ENCODE measurements around the gene MS4A15. TPM values are rescaled to one million over a fixed set of nuclear protein-coding genes. Genes with fewer than 3 reads are reported as not detected.

MS4A15 gene
- polyA plus RNA-seq, 2 of the 4 experiments (the other 2 are of a cell fraction): not detected

- no peaks in the 10 kb centered on the region for H3K4me1 ChIP-seq
- ATAC-seq (no peak), DNase-seq (ENCODE audit: low read depth in 1 of 2, low spot score in 1 of 2) (no peak), FAIRE-seq (no peak)
- H3K4me2 ChIP-seq: no peak overlapping the region
- POLR2A ChIA-PET: no interaction called here
- WGBS (ENCODE audit: missing lambda C conversion rate): 62% methylated on average over 4 of the region's 4 CpGs
- CTCF ChIA-PET: interaction anchor here (0.7 to 3.8 kb wide), 4 partner anchors 9 to 128 kb away, joined by 3 to 14 read pairs (median 9); no protein-coding TSS in a partner anchor
- H3K27ac ChIP-seq: no peak overlapping the region
- H3K9me3 ChIP-seq: no peaks in the 10 kb centered on the region
- H3K4me3 ChIP-seq: no peak overlapping the region
- TF ChIP-seq POLR2AphosphoS2 (conservative IDR thresholded peaks at IDR 0.05; ENCODE audit: low read length) (no peak), NFE2L2 (conservative IDR thresholded peaks at IDR 0.05; ENCODE audit: low read length) (no peak), CHD2 (IDR thresholded peaks at IDR 0.05; ENCODE audit: low read length, partially characterized antibody) (no peak), SREBF2 (IDR thresholded peaks at IDR 0.05) (no peak), JUN (IDR thresholded peaks at IDR 0.05) (no peak), RNF2 (IDR thresholded peaks at IDR 0.05; ENCODE audit: borderline replicate concordance, low read depth) (no peak), CBX2 (IDR thresholded peaks at IDR 0.05; ENCODE audit: borderline replicate concordance, low read depth) (no peak), JUNB (IDR thresholded peaks at IDR 0.05) (no peak), BCL3 (IDR thresholded peaks at IDR 0.05) (no peak), GATA3 (IDR thresholded peaks at IDR 0.05; ENCODE audit: borderline replicate concordance) (no peak), PHF8 (IDR thresholded peaks at IDR 0.05; ENCODE audit: borderline replicate concordance, low read depth) (no peak), MAX (IDR thresholded peaks at IDR 0.05) (no peak), POLR2A (IDR thresholded peaks at IDR 0.05; ENCODE audit: low read length) (no peak), FOXS1 (CRISPR knock-in tag; IDR thresholded peaks at IDR 0.05) (no peak), RAD21 (conservative IDR thresholded peaks at IDR 0.05 in 1 of 2, IDR thresholded peaks at IDR 0.05 in 1 of 2) (no peak)
Measured at GRCh38 chr11:60771146-60771545, 14.5 kb downstream of the MS4A15 start.

GRCh38 chr11:60771879-60772525 is 15.3 kb downstream of the MS4A15 start:
- DNase-seq (ENCODE audit: low read depth in 1 of 2, low spot score in 1 of 2): no peak
- ChIA-PET POLR2A (no interaction called here), CTCF (interaction anchor here (0.6 to 3.8 kb wide), 8 partner anchors 9 to 359 kb away, joined by 3 to 14 read pairs (median 3); partner anchors contain the start of gene MS4A15)
- 44% methylated on average over 16 of the region's 16 CpGs for WGBS (ENCODE audit: missing lambda C conversion rate)
- H3K9me3 ChIP-seq: no peaks in the 10 kb centered on the region
- H3K27ac ChIP-seq: no peak overlapping the region
- FAIRE-seq: no peak
- no peak overlapping the region for H3K4me2 ChIP-seq
- no peak overlapping the region for H3K4me3 ChIP-seq
- ATAC-seq: peak in 1 of 2 experiments; percentile 42; a peak in 2 of 6 replicates
- no peaks in the 10 kb centered on the region for H3K4me1 ChIP-seq
- no peak for TF ChIP-seq RARB (CRISPR knock-in tag; IDR thresholded peaks at IDR 0.05)
- TF ChIP-seq FOSL2 (IDR thresholded peaks at IDR 0.05): no peak
- peak; percentile 10; the same call in 1 of the 2 replicates for TF ChIP-seq FOSL2 (CRISPR knock-in tag; IDR thresholded peaks at IDR 0.05)

GRCh38 chr11:60772666-60773065 is 16.0 kb downstream of the MS4A15 start:
- WGBS (ENCODE audit: missing lambda C conversion rate): 76% methylated on average over 8 of the region's 8 CpGs
- Histone ChIP-seq H3K27ac (no peak overlapping the region), H3K4me1 (peaks cover 3% of the 10 kb centered on the region; the same call in 1 of the 3 replicates), H3K4me3 (no peak overlapping the region), H3K4me2 (no peak overlapping the region), H3K9me3 (no peaks in the 10 kb centered on the region)
- FAIRE-seq: no peak
- DNase-seq (ENCODE audit: low read depth in 1 of 2, low spot score in 1 of 2): no peak
- ChIA-PET CTCF (interaction anchor here (0.6 to 3.8 kb wide), 8 partner anchors 10 to 358 kb away, joined by 3 to 14 read pairs (median 3); partner anchors contain the start of gene MS4A15), POLR2A (no interaction called here)
- TF ChIP-seq CEBPB (IDR thresholded peaks at IDR 0.05) (no peak), CBX2 (IDR thresholded peaks at IDR 0.05; ENCODE audit: borderline replicate concordance, low read depth) (no peak), HOXA7 (CRISPR knock-in tag; IDR thresholded peaks at IDR 0.05) (no peak), HES2 (IDR thresholded peaks at IDR 0.05) (no peak), ZSCAN20 (CRISPR knock-in tag; IDR thresholded peaks at IDR 0.05) (no peak), NPAS2 (CRISPR knock-in tag; IDR thresholded peaks at IDR 0.05; ENCODE audit: borderline replicate concordance) (no peak), TFCP2L1 (CRISPR knock-in tag; IDR thresholded peaks at IDR 0.05) (no peak), USF2 (IDR thresholded peaks at IDR 0.05) (no peak), HDAC2 (IDR thresholded peaks at IDR 0.05) (no peak), RNF2 (IDR thresholded peaks at IDR 0.05; ENCODE audit: borderline replicate concordance, low read depth) (no peak)
- ATAC-seq: no peak

Data from A549 (cell line).